ENCODE measurements around the gene NTM.

GRCh38 chr11:131987703-131988102 is 617.3 kb downstream of the NTM start:
- TF ChIP-seq CTCF (IDR thresholded peaks at IDR 0.05; ENCODE audit: insufficient read depth, low read length) (no peak), REST (IDR thresholded peaks at IDR 0.05; ENCODE audit: insufficient replicate concordance, low read depth) (no peak), POLR2AphosphoS5 (IDR thresholded peaks at IDR 0.05; ENCODE audit: low read depth) (no peak), GABPA (IDR thresholded peaks at IDR 0.05; ENCODE audit: low read depth) (no peak), SPI1 (IDR thresholded peaks at IDR 0.05; ENCODE audit: borderline replicate concordance, low read depth) (no peak)
